WTC11 (cell line): ENCODE measurements around the gene ORM2. TPM values are rescaled to one million over a fixed set of nuclear protein-coding genes. Genes with fewer than 3 reads are reported as not detected.

Experiments
- ATAC-seq: fragments of 200-7000 bp; cut with Tn5 transposase; 2 replicates; pipeline ENCODE4 v1.10.0; 2021; ENCODE audit warnings: mild to moderate bottlenecking, moderate library complexity
- CTCF ChIA-PET: fragments of 300-600 bp; sonication (Branson Sonifier 250); formaldehyde crosslinking; loops from one replicate; lab custom pipeline; 2021; ENCODE audit warnings: antibody characterized with exemption; lab: Charles Lee
- POLR2A ChIA-PET: fragments of 350-600 bp; sonication (Branson Sonifier 250); formaldehyde crosslinking; loops from one replicate; lab custom pipeline; 2021; ENCODE audit warnings: antibody characterized with exemption; lab: Charles Lee
- DNase-seq: peaks from one replicate; pipeline ENCODE4 v3.0.0; 2021; ENCODE audit warnings: low spot score
- H3K27ac Mint-ChIP-seq: 2 replicates; pipeline ENCODE4 v1.8.0; 2021; ENCODE audit warnings: mixed read lengths
- H3K27me3 Mint-ChIP-seq: 2 replicates; pipeline ENCODE4 v1.8.0; 2021; ENCODE audit warnings: low read depth, mild to moderate bottlenecking, moderate library complexity, mixed read lengths
- H3K36me3 Mint-ChIP-seq: 2 replicates; pipeline ENCODE4 v1.8.0; 2021; ENCODE audit warnings: mixed read lengths
- H3K4me1 Mint-ChIP-seq: 2 replicates; pipeline ENCODE4 v1.8.0; 2022; ENCODE audit warnings: mixed read lengths
- H3K4me3 Mint-ChIP-seq: 2 replicates; pipeline ENCODE4 v1.8.0; 2021; ENCODE audit warnings: mild to moderate bottlenecking, moderate library complexity, mixed read lengths
- H3K9me3 Mint-ChIP-seq: 2 replicates; pipeline ENCODE4 v1.8.0; 2021; ENCODE audit warnings: mixed read lengths
- ARID4B ChIP-seq: sonication (generic); formaldehyde crosslinking; IDR thresholded peaks from 2 replicates; pipeline ENCODE4 v1.8.0; 2023; ENCODE audit warnings: missing genetic modification reagents, mild to moderate bottlenecking, borderline replicate concordance
- E2F1 ChIP-seq: sonication (generic); formaldehyde crosslinking; IDR thresholded peaks from 2 replicates; pipeline ENCODE4 v1.8.0; 2022; ENCODE audit warnings: mild to moderate bottlenecking, missing genetic modification reagents
- EMX1 ChIP-seq: fragments of 250-450 bp; sonication (Bioruptor Pico); IDR thresholded peaks from 2 replicates; pipeline ENCODE4 v1.8.0; 2021; ENCODE audit warnings: mild to moderate bottlenecking
- ESRRA ChIP-seq: sonication (generic); formaldehyde crosslinking; IDR thresholded peaks from 2 replicates; pipeline ENCODE4 v1.8.1; 2022; ENCODE audit warnings: mild to moderate bottlenecking, missing genetic modification reagents, borderline replicate concordance
- IRF1 ChIP-seq: sonication (generic); formaldehyde crosslinking; IDR thresholded peaks from 2 replicates; pipeline ENCODE4 v1.8.0; 2023; ENCODE audit warnings: missing genetic modification reagents
- NFE2L1 ChIP-seq: sonication (generic); formaldehyde crosslinking; IDR thresholded peaks from 2 replicates; pipeline ENCODE4 v1.8.1; 2023; ENCODE audit warnings: missing genetic modification reagents
- NR1H2 ChIP-seq: sonication (generic); formaldehyde crosslinking; IDR thresholded peaks from 2 replicates; pipeline ENCODE4 v1.9.0; 2021; ENCODE audit warnings: mild to moderate bottlenecking, moderate library complexity, missing genetic modification reagents
- NR2C2 ChIP-seq: sonication (generic); formaldehyde crosslinking; IDR thresholded peaks from 2 replicates; pipeline ENCODE4 v1.8.0; 2022; ENCODE audit warnings: mild to moderate bottlenecking, missing genetic modification reagents
- NR3C1 ChIP-seq: sonication (generic); formaldehyde crosslinking; conservative IDR thresholded peaks from 2 replicates; pipeline ENCODE4 v1.8.1; 2023; ENCODE audit warnings: low read depth, mild to moderate bottlenecking, missing genetic modification reagents
- OVOL2 ChIP-seq: fragments of 250-450 bp; sonication (Bioruptor Pico); IDR thresholded peaks from 2 replicates; pipeline ENCODE4 v1.9.0; 2021; ENCODE audit warnings: mild to moderate bottlenecking, borderline replicate concordance
- PRRX2 ChIP-seq: fragments of 250-450 bp; sonication (Bioruptor Pico); IDR thresholded peaks from 2 replicates; pipeline ENCODE4 v1.8.0; 2021; ENCODE audit warnings: mild to moderate bottlenecking
- ZBTB43 ChIP-seq: sonication (generic); formaldehyde crosslinking; IDR thresholded peaks from 2 replicates; pipeline ENCODE4 v1.8.1; 2023; ENCODE audit warnings: mild to moderate bottlenecking, missing genetic modification reagents
- ZNF396 ChIP-seq: fragments of 250-450 bp; sonication (Bioruptor Pico); IDR thresholded peaks from 2 replicates; pipeline ENCODE4 v1.8.0; 2021; ENCODE audit warnings: mild to moderate bottlenecking, moderate library complexity, borderline replicate concordance
- ZNF671 ChIP-seq: fragments of 250-450 bp; sonication (Bioruptor Pico); IDR thresholded peaks from 2 replicates; pipeline ENCODE4 v1.8.0; 2021; ENCODE audit warnings: mild to moderate bottlenecking
- total RNA-seq: library from RNA; stranded (reverse); gene quantifications from 3 replicates; pipeline ENCODE4 v1.2.3, GENCODE V29; 2021
- TF ChIP-seq, protein P1 (sequence below): sonication (generic); formaldehyde crosslinking; IDR thresholded peaks from 2 replicates; pipeline ENCODE4 v1.8.1; 2023; ENCODE audit warnings: mild to moderate bottlenecking, missing genetic modification reagents
- TF ChIP-seq, protein P2 (sequence below): sonication (generic); formaldehyde crosslinking; conservative IDR thresholded peaks from 2 replicates; pipeline ENCODE4 v1.8.1; 2022; ENCODE audit warnings: mild to moderate bottlenecking, missing genetic modification reagents
- TF ChIP-seq, protein P3 (sequence below): sonication (generic); formaldehyde crosslinking; IDR thresholded peaks from 2 replicates; pipeline ENCODE4 v1.8.1; 2022; ENCODE audit warnings: low read depth, mild to moderate bottlenecking, moderate library complexity, missing genetic modification reagents, borderline replicate concordance

ORM2 gene
- total RNA-seq, 1 experiment from 2014 or later, result 1.6 TPM

DNA sequence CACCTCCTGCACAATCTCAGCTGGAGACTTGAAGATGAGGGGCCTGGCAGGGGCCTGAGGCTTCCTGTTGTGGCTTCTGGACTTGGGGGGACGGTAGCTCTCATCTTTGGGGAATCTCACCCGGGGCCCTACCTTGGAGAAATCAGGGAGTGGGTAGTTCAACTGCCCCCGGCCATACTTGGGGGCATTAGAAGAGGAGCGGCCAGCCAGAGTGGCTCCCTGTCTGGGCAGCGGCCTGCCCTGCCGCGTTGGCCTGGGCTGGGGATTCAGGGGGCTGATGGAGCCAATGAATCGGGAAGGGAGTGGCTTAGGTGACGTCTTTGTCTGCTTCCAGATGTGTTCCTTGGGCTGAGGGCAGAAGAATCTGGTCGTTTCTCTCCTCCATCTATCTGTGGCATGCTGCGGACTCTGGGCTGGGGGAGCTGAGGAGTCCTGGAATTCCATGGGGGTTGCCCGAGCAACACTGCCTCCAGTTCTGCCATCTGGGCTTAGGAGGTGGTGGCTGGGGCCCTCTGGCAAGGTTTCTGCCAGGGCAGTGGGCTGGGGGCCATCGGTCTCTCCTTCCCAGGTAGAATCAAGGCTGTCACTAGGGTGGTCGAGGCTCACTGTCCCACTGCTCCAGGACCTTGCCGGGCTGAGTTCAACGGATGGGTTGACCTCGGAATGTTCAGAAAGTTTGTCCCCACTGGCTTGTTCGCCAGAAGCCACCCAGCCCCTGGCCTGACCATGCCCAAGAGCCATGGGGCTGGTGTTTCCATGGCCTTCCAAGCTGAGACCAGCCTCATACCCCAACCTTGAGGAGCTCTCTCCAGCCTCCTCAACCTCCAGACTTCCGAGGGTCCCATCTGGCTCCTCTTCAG is 47.1 kb downstream of the ORM2 start:
- no peak for DNase-seq
- Mint-ChIP-seq H3K4me3 (no peak overlapping the region), H3K27ac (no peak overlapping the region), H3K9me3 (no peaks in the 10 kb centered on the region), H3K27me3 (no peaks in the 10 kb centered on the region; the same call in 1 of the 2 replicates), H3K4me1 (peaks cover 52% of the 10 kb centered on the region), H3K36me3 (peaks cover 23% of the 10 kb centered on the region)
- TF ChIP-seq ZNF671 (CRISPR knock-in tag), result no peak
- TF ChIP-seq, protein P1, sequence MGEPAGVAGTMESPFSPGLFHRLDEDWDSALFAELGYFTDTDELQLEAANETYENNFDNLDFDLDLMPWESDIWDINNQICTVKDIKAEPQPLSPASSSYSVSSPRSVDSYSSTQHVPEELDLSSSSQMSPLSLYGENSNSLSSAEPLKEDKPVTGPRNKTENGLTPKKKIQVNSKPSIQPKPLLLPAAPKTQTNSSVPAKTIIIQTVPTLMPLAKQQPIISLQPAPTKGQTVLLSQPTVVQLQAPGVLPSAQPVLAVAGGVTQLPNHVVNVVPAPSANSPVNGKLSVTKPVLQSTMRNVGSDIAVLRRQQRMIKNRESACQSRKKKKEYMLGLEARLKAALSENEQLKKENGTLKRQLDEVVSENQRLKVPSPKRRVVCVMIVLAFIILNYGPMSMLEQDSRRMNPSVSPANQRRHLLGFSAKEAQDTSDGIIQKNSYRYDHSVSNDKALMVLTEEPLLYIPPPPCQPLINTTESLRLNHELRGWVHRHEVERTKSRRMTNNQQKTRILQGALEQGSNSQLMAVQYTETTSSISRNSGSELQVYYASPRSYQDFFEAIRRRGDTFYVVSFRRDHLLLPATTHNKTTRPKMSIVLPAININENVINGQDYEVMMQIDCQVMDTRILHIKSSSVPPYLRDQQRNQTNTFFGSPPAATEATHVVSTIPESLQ (CRISPR knock-in tag), result no peak
- TF ChIP-seq NR2C2 (CRISPR knock-in tag), result no peak
- TF ChIP-seq, protein P2, sequence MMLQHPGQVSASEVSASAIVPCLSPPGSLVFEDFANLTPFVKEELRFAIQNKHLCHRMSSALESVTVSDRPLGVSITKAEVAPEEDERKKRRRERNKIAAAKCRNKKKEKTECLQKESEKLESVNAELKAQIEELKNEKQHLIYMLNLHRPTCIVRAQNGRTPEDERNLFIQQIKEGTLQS (CRISPR knock-in tag), result no peak
- TF ChIP-seq ESRRA (CRISPR knock-in tag), result no peak
- no peak for TF ChIP-seq E2F1 (CRISPR knock-in tag)
- no peak for TF ChIP-seq ZBTB43 (CRISPR knock-in tag)
- TF ChIP-seq ZNF396 (CRISPR knock-in tag), result no peak
- TF ChIP-seq, protein P3, sequence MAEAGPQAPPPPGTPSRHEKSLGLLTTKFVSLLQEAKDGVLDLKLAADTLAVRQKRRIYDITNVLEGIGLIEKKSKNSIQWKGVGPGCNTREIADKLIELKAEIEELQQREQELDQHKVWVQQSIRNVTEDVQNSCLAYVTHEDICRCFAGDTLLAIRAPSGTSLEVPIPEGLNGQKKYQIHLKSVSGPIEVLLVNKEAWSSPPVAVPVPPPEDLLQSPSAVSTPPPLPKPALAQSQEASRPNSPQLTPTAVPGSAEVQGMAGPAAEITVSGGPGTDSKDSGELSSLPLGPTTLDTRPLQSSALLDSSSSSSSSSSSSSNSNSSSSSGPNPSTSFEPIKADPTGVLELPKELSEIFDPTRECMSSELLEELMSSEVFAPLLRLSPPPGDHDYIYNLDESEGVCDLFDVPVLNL (CRISPR knock-in tag), result no peak
- TF ChIP-seq EMX1 (CRISPR knock-in tag), result no peak
- TF ChIP-seq ARID4B (CRISPR knock-in tag), result no peak
- TF ChIP-seq NFE2L1 (CRISPR knock-in tag), result no peak
- no peak for TF ChIP-seq PRRX2 (CRISPR knock-in tag)
- no peak for TF ChIP-seq OVOL2 (CRISPR knock-in tag)
- no peak for TF ChIP-seq IRF1 (CRISPR knock-in tag)
- no peak for TF ChIP-seq NR1H2 (CRISPR knock-in tag)
- TF ChIP-seq NR3C1 (CRISPR knock-in tag), result no peak
- CTCF ChIA-PET, result no interaction called here
- no peak for ATAC-seq
- POLR2A ChIA-PET, result interaction anchor here (1.0 kb wide), 1 partner anchor 14 kb away, joined by 3 read pairs; no protein-coding TSS in a partner anchor
